HG03159 (cell line): ENCODE measurements around the gene IQSEC1.

Experiments used
- ATAC-seq: cut with Tn5 transposase; IDR thresholded peaks from one replicate; pipeline ENCODE4 v1.9.1; 2021; ENCODE audit warnings: mild to moderate bottlenecking, moderate library complexity; ENCODE audit not compliant: unreplicated experiment

Gene IQSEC1

GRCh38 chr3:13086531-13086981, 13.3 kb upstream of the IQSEC1 start:
- no peak for ATAC-seq

- ATAC-seq, result no peak
Measured at GRCh38 chr3:13085846-13086179, 12.6 kb upstream of the IQSEC1 start.

GRCh38 chr3:13085081-13085845, 12.0 kb upstream of the IQSEC1 start:
- no peak for ATAC-seq

- ATAC-seq, result peak; percentile 55
Measured at GRCh38 chr3:13083898-13084297, 10.7 kb upstream of the IQSEC1 start.

GRCh38 chr3:13083254-13083653, 10.0 kb upstream of the IQSEC1 start:
- ATAC-seq, result no peak

- no peak for ATAC-seq
Measured at GRCh38 chr3:13082677-13083076, 9.4 kb upstream of the IQSEC1 start.

GRCh38 chr3:13081603-13082360, 8.6 kb upstream of the IQSEC1 start:
- ATAC-seq, result no peak

- no peak for ATAC-seq
Measured at GRCh38 chr3:13080591-13080990, 7.4 kb upstream of the IQSEC1 start.

GRCh38 chr3:13080026-13080425, 6.8 kb upstream of the IQSEC1 start:
- no peak for ATAC-seq

GRCh38 chr3:13079510-13079909, 6.3 kb upstream of the IQSEC1 start:
- no peak for ATAC-seq

- ATAC-seq, result no peak
Measured at GRCh38 chr3:13079051-13079450, 5.8 kb upstream of the IQSEC1 start.

GRCh38 chr3:13078163-13078905, 5.1 kb upstream of the IQSEC1 start:
- ATAC-seq, result no peak

- no peak for ATAC-seq
Measured at GRCh38 chr3:13077431-13078162, 4.4 kb upstream of the IQSEC1 start.

- no peak for ATAC-seq
Measured at GRCh38 chr3:13075986-13076654, 2.9 kb upstream of the IQSEC1 start.

- no peak for ATAC-seq
Measured at GRCh38 chr3:13075318-13075717, 2.1 kb upstream of the IQSEC1 start.

- ATAC-seq, result no peak
Measured at GRCh38 chr3:13074006-13074375, 762 bp upstream of the IQSEC1 start.

GRCh38 chr3:13072600-13073325, 466 bp downstream of the IQSEC1 start:
- ATAC-seq, result peak; percentile 23

GRCh38 chr3:13072239-13072599, 1.0 kb downstream of the IQSEC1 start:
- ATAC-seq, result no peak

- ATAC-seq, result no peak
Measured at GRCh38 chr3:13071695-13072094, 1.5 kb downstream of the IQSEC1 start.
